SK-N-SH (cell line): ENCODE data around the gene CD81. TPM values are rescaled to one million over a fixed set of nuclear protein-coding genes. Genes with fewer than 3 reads are reported as not detected.

Source experiments
- CTCF ChIA-PET: fragments of 300-600, 350-600 bp; formaldehyde crosslinking; extraction: SDS; loops from one replicate; lab custom pipeline; 2021; lab: Yijun Ruan, JAX
- POLR2A ChIA-PET: fragments of 350-600 bp; sonication (Branson Sonifier 250); formaldehyde crosslinking; extraction: SDS; loops from one replicate; lab custom pipeline; 2020; ENCODE audit warnings: antibody characterized with exemption, inconsistent platforms; lab: Yijun Ruan, JAX
- DNase-seq: peaks from one replicate; pipeline ENCODE4 v3.0.0; 2012
- H2AFZ ChIP-seq: fragments of 200-600 bp; sonication (generic); 2 replicates; pipeline ENCODE4 v1.8.1; 2016; ENCODE audit warnings: antibody characterized with exemption, mild to moderate bottlenecking, low read depth
- H3F3A ChIP-seq: fragments of 200-600 bp; sonication (generic); replicated peaks from 2 replicates; pipeline ENCODE3; 2016; ENCODE audit warnings: antibody characterized with exemption, mild to moderate bottlenecking; ENCODE audit not compliant: insufficient read depth
- H3K27ac ChIP-seq, 2 experiments: fragments of 200-500 bp in 1 of 2; fragments of 200-600 bp in 1 of 2; sonication (Bioruptor generic) in 1 of 2; sonication (generic), shearing (Covaris generic) in 1 of 2; 2 replicates each; pipeline versions ENCODE4 v1.5.1 to v1.6.1; 2014 to 2016; ENCODE audit warnings: low read depth in 2 of 2, inconsistent platforms in 1 of 2, low read length in 1 of 2, mild to moderate bottlenecking in 1 of 2, mixed read lengths in 1 of 2
- H3K27me3 ChIP-seq: fragments of 200-600 bp; sonication (generic), shearing (Covaris generic); 2 replicates; pipeline ENCODE4 v1.6.1; 2016; ENCODE audit warnings: mixed run types; ENCODE audit not compliant: insufficient read depth
- H3K36me3 ChIP-seq, 2 experiments: fragments of 200-500 bp in 1 of 2; fragments of 200-600 bp in 1 of 2; sonication (Bioruptor generic) in 1 of 2; sonication (generic) in 1 of 2; replicated peaks in 1 of 2; 2 replicates each; pipeline versions ENCODE3 to v1.5.1; 2014 to 2016; ENCODE audit warnings: low read length in 1 of 2, mild to moderate bottlenecking in 1 of 2; ENCODE audit not compliant: insufficient read depth in 2 of 2, control insufficient read depth in 1 of 2
- H3K4me1 ChIP-seq, 2 experiments: fragments of 200-500 bp in 1 of 2; fragments of 200-600 bp in 1 of 2; sonication (Bioruptor generic) in 1 of 2; sonication (generic), shearing (Covaris generic) in 1 of 2; 2 replicates each; pipeline versions ENCODE4 v1.5.1 to v1.6.1; 2014 to 2016; ENCODE audit warnings: low read depth in 1 of 2, low read length in 1 of 2, mixed run types in 1 of 2; ENCODE audit not compliant: insufficient read depth in 2 of 2, control insufficient read depth in 1 of 2
- H3K4me2 ChIP-seq: fragments of 200-600 bp; sonication (generic), shearing (Covaris generic); 2 replicates; pipeline ENCODE4 v1.6.1; 2017; ENCODE audit warnings: mixed run types
- H3K4me3 ChIP-seq, 2 experiments: fragments of 200-500 bp in 1 of 2; fragments of 200-600 bp in 1 of 2; sonication (Bioruptor generic) in 1 of 2; sonication (generic), shearing (Covaris generic) in 1 of 2; 2 replicates each; pipeline versions ENCODE4 v1.5.1 to v1.8.1; 2014 to 2016; ENCODE audit warnings: low read depth in 2 of 2, inconsistent platforms in 1 of 2, low read length in 1 of 2, mild to moderate bottlenecking in 1 of 2, mixed read lengths in 1 of 2, moderate library complexity in 1 of 2
- H3K79me2 ChIP-seq: fragments of 200-600 bp; sonication (generic); 2 replicates; pipeline ENCODE4 v1.8.1; 2017; ENCODE audit warnings: mild to moderate bottlenecking; ENCODE audit not compliant: insufficient read depth
- H3K9ac ChIP-seq: fragments of 200-600 bp; sonication (generic); 2 replicates; pipeline ENCODE4 v1.6.1; 2017; ENCODE audit warnings: mixed run types
- H3K9me2 ChIP-seq: fragments of 200-600 bp; sonication (generic); 2 replicates; pipeline ENCODE4 v1.6.1; 2017; ENCODE audit warnings: mixed run types
- H3K9me3 ChIP-seq: fragments of 200-600 bp; sonication (generic); 2 replicates; pipeline ENCODE4 v1.6.1; 2017; ENCODE audit warnings: mixed run types, mild to moderate bottlenecking, moderate library complexity
- H4K20me1 ChIP-seq: fragments of 200-600 bp; sonication (generic); 2 replicates; pipeline ENCODE4 v1.6.1; 2017; ENCODE audit warnings: mild to moderate bottlenecking, mixed run types; ENCODE audit not compliant: insufficient read depth
- CTCF ChIP-seq: fragments of 200-600 bp; sonication (generic); IDR thresholded peaks from 2 replicates; pipeline ENCODE4 v1.6.1; 2017; ENCODE audit warnings: antibody characterized with exemption, mild to moderate bottlenecking, moderate library complexity
- EP300 ChIP-seq, 2 experiments: IDR thresholded peaks; 2 replicates each; pipeline versions ENCODE4 v1.4.0 to v1.6.1; 2012; ENCODE audit warnings: borderline replicate concordance in 1 of 2, low read depth in 1 of 2, low read length in 1 of 2
- EZH2phosphoT487 ChIP-seq: fragments of 200-600 bp; sonication (generic); IDR thresholded peaks from 2 replicates; pipeline ENCODE4 v1.6.1; 2017; ENCODE audit warnings: low read depth, mixed run types, mild to moderate bottlenecking, antibody characterized with exemption, moderate library complexity, borderline replicate concordance
- GABPA ChIP-seq: IDR thresholded peaks from 2 replicates; pipeline ENCODE4 v1.4.0; 2012; ENCODE audit warnings: low read depth, mild to moderate bottlenecking
- GATA2 ChIP-seq: sonication (generic); formaldehyde crosslinking; IDR thresholded peaks from 2 replicates; pipeline ENCODE4 v1.5.0; 2020; ENCODE audit warnings: mild to moderate bottlenecking, missing genetic modification reagents
- IRF3 ChIP-seq: fragments of 150-350 bp; IDR thresholded peaks from 2 replicates; pipeline ENCODE4 v1.6.1; 2016; ENCODE audit warnings: mild to moderate bottlenecking, low read depth, low read length
- JUND ChIP-seq: IDR thresholded peaks from 2 replicates; pipeline ENCODE4 v1.4.0; 2012
- NRF1 ChIP-seq: IDR thresholded peaks from 2 replicates; pipeline ENCODE4 v1.6.1; 2012; ENCODE audit warnings: low read depth, mild to moderate bottlenecking, low read length
- PBX3 ChIP-seq: IDR thresholded peaks from 2 replicates; pipeline ENCODE4; 2012
- POLR2AphosphoS5 ChIP-seq: IDR thresholded peaks from 2 replicates; pipeline ENCODE4 v1.6.1; 2012; ENCODE audit warnings: low read depth, low read length
- TAF1 ChIP-seq: IDR thresholded peaks from 2 replicates; pipeline ENCODE4 v1.6.1; 2012; ENCODE audit warnings: low read depth, mild to moderate bottlenecking, low read length, moderate library complexity, borderline replicate concordance
- TCF12 ChIP-seq: IDR thresholded peaks from 2 replicates; pipeline ENCODE4 v1.4.0; 2012
- USF2 ChIP-seq: fragments of 150-350 bp; IDR thresholded peaks from 2 replicates; pipeline ENCODE4 v1.6.1; 2017; ENCODE audit warnings: antibody characterized with exemption, low read length, low read depth, borderline replicate concordance
- whole genome bisulfite sequencing: methylation state at CpG from one replicate; pipeline ENCODE4 v1.1.6; 2017; ENCODE audit warnings: low lambda C conversion rate; 5-methylcytosine and 5-hydroxymethylcytosine counted together
- polyA plus RNA-seq, 3 experiments: library from polyadenylated mRNA; depleted of rRNA; stranded (reverse); fragments of >200 nt; gene quantifications; 2 replicates each; pipeline ENCODE4 v1.2.3, GENCODE V29; 2012

The CD81 gene
- polyA plus RNA-seq, 1 of the 3 experiments (the other 2 are of a cell fraction), result 517 TPM

- no peak for TF ChIP-seq IRF3
- TF ChIP-seq CTCF, result no peak
- no peak for TF ChIP-seq POLR2AphosphoS5
- no peak for TF ChIP-seq GATA2 (CRISPR knock-in tag)
- TF ChIP-seq NRF1, result no peak
- TF ChIP-seq JUND, result no peak
- no peak for TF ChIP-seq GABPA
Observed at GRCh38 chr11:2431395-2431794, 54.3 kb downstream of the CD81 start (continued).

- H3K4me3 ChIP-seq, result no peak overlapping the region
- no peak overlapping the region for H3K4me2 ChIP-seq
- no peak overlapping the region for H3K9ac ChIP-seq
- no peaks in the 10 kb centered on the region for H4K20me1 ChIP-seq
- H3K4me1 ChIP-seq, result no peaks in the 10 kb centered on the region
- no peaks in the 10 kb centered on the region for H3F3A ChIP-seq
- DNase-seq, result no peak
- POLR2A ChIA-PET, result no interaction called here
- H3K9me3 ChIP-seq, result no peaks in the 10 kb centered on the region
- no peaks in the 10 kb centered on the region for H3K36me3 ChIP-seq
- WGBS, result 0% methylated on average over 2 of the region's 15 CpGs
- CTCF ChIA-PET, result interaction anchor here (1.1 to 2.9 kb wide), 4 partner anchors 12 to 457 kb away, joined by 4 to 32 read pairs (median 10); no protein-coding TSS in a partner anchor
- H3K27me3 ChIP-seq, result no peaks in the 10 kb centered on the region
- TF ChIP-seq USF2 (no peak), PBX3 (no peak), TAF1 (no peak), EP300 (IDR thresholded peaks at IDR 0.05; ENCODE audit: borderline replicate concordance in 1 of 2, low read depth in 1 of 2, low read length in 1 of 2) (no peak), EZH2phosphoT487 (no peak), POLR2AphosphoS5 (no peak), TCF12 (no peak)
- H2AFZ ChIP-seq, result no peak overlapping the region
- H3K27ac ChIP-seq, result no peak overlapping the region
- no peaks in the 10 kb centered on the region for H3K9me2 ChIP-seq
- no peaks in the 10 kb centered on the region for H3K79me2 ChIP-seq
Observed at GRCh38 chr11:2432171-2432621, 55.1 kb downstream of the CD81 start.
